Activated CD8-positive, alpha-beta memory T cell treated with anti-CD3 and anti-CD28 coated beads, Interleukin-2, amount 10 ng/mL, durations not matched to agents 7 days and 5 days (primary cell): ENCODE measurements around the gene RABGAP1L. TPM values are rescaled to one million over a fixed set of nuclear protein-coding genes. Genes with fewer than 3 reads are reported as not detected.
A peak's percentile ranks its signal among the peaks of the same experiment; 100 is the strongest.

Experiments used
- ATAC-seq: fragments of 150-1000 bp; cut with Tn5 transposase; one replicate; pipeline ENCODE4 v1.10.0; 2021; ENCODE audit warnings: moderate library complexity
- CTCF ChIA-PET: fragments of 350-600 bp; sonication (Branson Sonifier 250); formaldehyde crosslinking; loops from one replicate; lab custom pipeline; 2021; ENCODE audit warnings: antibody characterized with exemption; lab: Charles Lee
- DNase-seq: peaks from one replicate; pipeline ENCODE4 v3.0.0-alpha.2; 2020
- H3K27ac Mint-ChIP-seq: one replicate; pipeline ENCODE4 v1.8.0; 2021; ENCODE audit warnings: mild to moderate bottlenecking, mixed read lengths
- H3K27me3 Mint-ChIP-seq: one replicate; pipeline ENCODE4 v1.8.0; 2021; ENCODE audit warnings: mixed read lengths
- H3K36me3 Mint-ChIP-seq: one replicate; pipeline ENCODE4 v1.8.0; 2021; ENCODE audit warnings: mild to moderate bottlenecking, mixed read lengths
- H3K4me1 Mint-ChIP-seq: one replicate; pipeline ENCODE4 v1.8.0; 2021; ENCODE audit warnings: mixed read lengths
- H3K4me3 Mint-ChIP-seq: one replicate; pipeline ENCODE4 v1.8.0; 2021; ENCODE audit warnings: mild to moderate bottlenecking, moderate library complexity, mixed read lengths
- H3K9me3 Mint-ChIP-seq: one replicate; pipeline ENCODE4 v1.8.0; 2022; ENCODE audit warnings: low read depth, mixed read lengths
- total RNA-seq, 2 experiments: library from RNA; stranded (reverse); gene quantifications; one replicate each; pipeline ENCODE4 v1.2.3, GENCODE V29; 2021

Gene RABGAP1L
- total RNA-seq, 2 experiments from 2014 or later, result 60.5 to 83.5 TPM

- ATAC-seq (no peak), DNase-seq (no peak)
- peaks cover 6% of the 10 kb centered on the region for H3K36me3 Mint-ChIP-seq
- H3K27me3 Mint-ChIP-seq, result no peaks in the 10 kb centered on the region
- CTCF ChIA-PET, result no interaction called here
- no peaks in the 10 kb centered on the region for H3K9me3 Mint-ChIP-seq
- no peak overlapping the region for H3K4me3 Mint-ChIP-seq
- H3K27ac Mint-ChIP-seq, result no peak overlapping the region
- H3K4me1 Mint-ChIP-seq, result no peaks in the 10 kb centered on the region
Observed at GRCh38 chr1:174358344-174358743, 199.0 kb downstream of the RABGAP1L start.

GRCh38 chr1:174358786-174359453 lies 199.6 kb downstream of the RABGAP1L start:
- H3K27me3 Mint-ChIP-seq, result no peaks in the 10 kb centered on the region
- no peaks in the 10 kb centered on the region for H3K4me1 Mint-ChIP-seq
- CTCF ChIA-PET, result no interaction called here
- H3K4me3 Mint-ChIP-seq, result no peak overlapping the region
- no peak for DNase-seq
- peaks cover 5% of the 10 kb centered on the region for H3K36me3 Mint-ChIP-seq
- no peak overlapping the region for H3K27ac Mint-ChIP-seq
- ATAC-seq, result no peak
- no peaks in the 10 kb centered on the region for H3K9me3 Mint-ChIP-seq

DNA sequence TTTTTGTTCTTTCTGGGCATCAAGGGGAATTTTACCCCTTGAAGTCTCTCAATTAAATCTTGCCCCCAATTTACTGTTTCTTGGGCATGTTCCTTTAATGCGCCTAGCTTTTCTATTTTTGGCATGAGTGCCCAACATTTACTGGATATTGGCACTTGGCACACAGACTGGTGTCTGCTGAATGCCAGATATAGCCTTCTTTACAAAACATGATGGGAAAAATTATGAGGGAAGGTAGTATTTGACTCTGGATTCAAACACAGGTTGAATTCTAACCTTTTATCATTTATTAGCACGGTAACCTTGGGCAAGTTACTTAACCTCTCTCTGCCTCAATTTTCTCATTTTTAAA lies 200.1 kb downstream of the RABGAP1L start:
- CTCF ChIA-PET, result no interaction called here
- H3K9me3 Mint-ChIP-seq, result no peaks in the 10 kb centered on the region
- H3K36me3 Mint-ChIP-seq, result peaks cover 5% of the 10 kb centered on the region
- no peak overlapping the region for H3K4me3 Mint-ChIP-seq
- ATAC-seq (no peak), DNase-seq (no peak)
- no peaks in the 10 kb centered on the region for H3K27me3 Mint-ChIP-seq
- H3K4me1 Mint-ChIP-seq, result no peaks in the 10 kb centered on the region
- no peak overlapping the region for H3K27ac Mint-ChIP-seq

GRCh38 chr1:174364996-174365736 lies 205.8 kb downstream of the RABGAP1L start:
- Mint-ChIP-seq H3K27ac (no peak overlapping the region), H3K9me3 (no peaks in the 10 kb centered on the region), H3K4me1 (no peaks in the 10 kb centered on the region), H3K27me3 (no peaks in the 10 kb centered on the region), H3K36me3 (peaks cover 6% of the 10 kb centered on the region), H3K4me3 (no peak overlapping the region)
- DNase-seq (no peak), ATAC-seq (no peak)
- CTCF ChIA-PET, result no interaction called here

GRCh38 chr1:174366946-174367345 lies 207.6 kb downstream of the RABGAP1L start:
- Mint-ChIP-seq H3K36me3 (peaks cover 6% of the 10 kb centered on the region), H3K27me3 (no peaks in the 10 kb centered on the region), H3K27ac (no peak overlapping the region), H3K9me3 (no peaks in the 10 kb centered on the region), H3K4me1 (no peaks in the 10 kb centered on the region), H3K4me3 (no peak overlapping the region)
- DNase-seq (no peak), ATAC-seq (no peak)
- CTCF ChIA-PET, result no interaction called here

DNA sequence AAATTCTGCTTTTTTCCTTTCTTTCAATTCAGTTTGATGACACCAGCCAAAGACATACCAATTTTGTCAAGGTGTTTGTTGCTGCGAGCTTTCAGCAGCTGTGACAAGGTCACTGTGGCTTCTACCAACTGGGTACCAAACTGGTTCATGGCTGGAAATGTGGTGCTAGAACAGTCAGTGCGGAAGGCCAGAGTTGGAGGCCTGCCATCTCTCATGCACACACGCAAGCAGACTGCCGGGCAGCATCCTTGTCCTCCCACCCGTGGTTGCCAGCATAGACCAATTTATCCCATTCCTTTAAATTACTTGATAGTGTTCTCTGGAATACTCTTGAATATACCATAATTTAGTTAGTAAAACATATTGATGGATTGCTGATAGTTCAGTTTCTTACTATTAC lies 208.6 kb downstream of the RABGAP1L start:
- H3K4me3 Mint-ChIP-seq, result no peak overlapping the region
- H3K27ac Mint-ChIP-seq, result no peak overlapping the region
- no peaks in the 10 kb centered on the region for H3K4me1 Mint-ChIP-seq
- DNase-seq, result no peak
- H3K27me3 Mint-ChIP-seq, result no peaks in the 10 kb centered on the region
- H3K9me3 Mint-ChIP-seq, result no peaks in the 10 kb centered on the region
- ATAC-seq, result no peak
- CTCF ChIA-PET, result no interaction called here
- peaks cover 8% of the 10 kb centered on the region for H3K36me3 Mint-ChIP-seq

DNA sequence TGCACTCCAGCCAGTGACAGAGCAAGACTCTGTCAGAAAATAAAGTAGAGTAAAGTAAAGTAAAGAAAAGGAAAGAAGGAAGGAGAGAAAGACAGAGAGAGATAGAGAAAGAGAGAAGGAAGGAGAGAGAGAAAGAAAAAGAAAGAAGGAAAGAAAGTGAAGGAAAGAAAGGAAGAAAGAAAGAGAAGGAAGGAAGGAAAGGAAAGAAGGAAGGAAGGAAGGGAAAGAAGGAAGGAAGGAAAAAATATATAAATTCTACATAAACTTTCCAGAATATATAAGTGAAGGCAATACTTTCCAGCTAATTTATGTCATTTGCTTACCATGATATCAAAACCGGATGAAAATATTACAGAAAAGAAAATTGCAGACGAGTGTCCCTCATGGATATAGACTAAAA lies 216.7 kb downstream of the RABGAP1L start:
- Mint-ChIP-seq H3K36me3 (peaks cover 12% of the 10 kb centered on the region), H3K4me3 (no peak overlapping the region), H3K27ac (no peak overlapping the region), H3K27me3 (no peaks in the 10 kb centered on the region), H3K9me3 (no peaks in the 10 kb centered on the region), H3K4me1 (no peaks in the 10 kb centered on the region)
- CTCF ChIA-PET, result no interaction called here
- no peak for ATAC-seq
- no peak for DNase-seq

- CTCF ChIA-PET, result no interaction called here
- no peak for DNase-seq
- H3K27ac Mint-ChIP-seq, result no peak overlapping the region
Observed at GRCh38 chr1:174391716-174392115, 232.4 kb downstream of the RABGAP1L start.

DNA sequence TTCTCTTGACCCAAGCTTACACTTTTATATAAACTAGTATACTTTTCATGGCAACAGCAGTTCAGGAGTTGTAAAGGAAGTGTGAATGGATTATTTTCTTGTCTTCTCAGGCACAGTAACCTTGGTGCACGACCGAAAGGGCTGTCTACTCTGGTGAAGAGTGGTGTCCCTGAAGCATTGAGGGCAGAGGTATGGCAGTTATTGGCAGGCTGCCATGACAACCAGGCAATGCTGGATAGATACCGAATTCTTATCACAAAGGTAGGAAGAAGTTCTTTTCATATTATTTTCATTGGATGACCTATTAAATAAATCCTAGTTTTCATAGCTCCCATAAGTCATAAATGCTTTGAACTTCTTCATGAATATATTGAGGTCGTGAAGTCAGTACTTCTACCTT lies 234.6 kb downstream of the RABGAP1L start:
- ATAC-seq, result no peak
- no peak for DNase-seq
- Mint-ChIP-seq H3K27me3 (no peaks in the 10 kb centered on the region), H3K4me3 (no peak overlapping the region), H3K36me3 (peaks cover 31% of the 10 kb centered on the region), H3K9me3 (no peaks in the 10 kb centered on the region), H3K27ac (no peak overlapping the region), H3K4me1 (peaks cover 20% of the 10 kb centered on the region)
- CTCF ChIA-PET, result no interaction called here

More at GRCh38 chr1:174391716-174392115, 232.4 kb downstream of the RABGAP1L start:
- peaks cover 1% of the 10 kb centered on the region for H3K4me1 Mint-ChIP-seq
- H3K27me3 Mint-ChIP-seq, result no peaks in the 10 kb centered on the region
- peaks cover 21% of the 10 kb centered on the region for H3K36me3 Mint-ChIP-seq
- ATAC-seq, result no peak
- H3K9me3 Mint-ChIP-seq, result no peaks in the 10 kb centered on the region
- no peak overlapping the region for H3K4me3 Mint-ChIP-seq

GRCh38 chr1:174397261-174397660 lies 237.9 kb downstream of the RABGAP1L start:
- ATAC-seq (peak; percentile 20), DNase-seq (peak; percentile 49)
- H3K4me3 Mint-ChIP-seq, result no peak overlapping the region
- H3K36me3 Mint-ChIP-seq, result peaks cover 36% of the 10 kb centered on the region
- no peak overlapping the region for H3K27ac Mint-ChIP-seq
- H3K27me3 Mint-ChIP-seq, result no peaks in the 10 kb centered on the region
- peaks cover 20% of the 10 kb centered on the region for H3K4me1 Mint-ChIP-seq
- CTCF ChIA-PET, result no interaction called here
- no peaks in the 10 kb centered on the region for H3K9me3 Mint-ChIP-seq

GRCh38 chr1:174398246-174398645 lies 238.9 kb downstream of the RABGAP1L start:
- Mint-ChIP-seq H3K27me3 (no peaks in the 10 kb centered on the region), H3K27ac (no peak overlapping the region), H3K9me3 (no peaks in the 10 kb centered on the region), H3K36me3 (peaks cover 34% of the 10 kb centered on the region), H3K4me3 (no peak overlapping the region), H3K4me1 (peaks cover 20% of the 10 kb centered on the region)
- DNase-seq (peak; percentile 48), ATAC-seq (no peak)
- CTCF ChIA-PET, result no interaction called here

DNA sequence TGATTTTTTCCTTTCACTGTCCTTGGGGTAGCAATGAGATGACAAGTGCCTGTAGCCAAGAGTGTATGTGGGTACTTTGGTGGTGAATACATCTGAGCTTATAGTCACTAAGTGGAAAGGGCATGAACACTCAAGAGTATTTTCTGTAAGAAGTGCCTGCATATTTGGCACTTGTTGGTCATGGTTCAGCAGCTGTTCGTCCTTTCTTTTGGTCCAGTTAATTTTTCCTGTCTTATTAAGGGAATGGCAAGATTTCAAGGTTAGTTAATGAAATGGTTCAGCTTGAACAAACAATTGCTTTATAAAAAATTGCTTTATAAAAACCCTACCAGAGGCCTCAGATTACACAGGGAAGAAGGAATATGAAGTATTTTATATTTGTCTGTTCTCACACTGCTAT lies 239.9 kb downstream of the RABGAP1L start:
- DNase-seq, result no peak
- Mint-ChIP-seq H3K27ac (no peak overlapping the region), H3K36me3 (peaks cover 27% of the 10 kb centered on the region), H3K4me1 (peaks cover 20% of the 10 kb centered on the region), H3K9me3 (no peaks in the 10 kb centered on the region), H3K27me3 (no peaks in the 10 kb centered on the region), H3K4me3 (no peak overlapping the region)
- CTCF ChIA-PET, result no interaction called here
- no peak for ATAC-seq

GRCh38 chr1:174401075-174401474 lies 241.8 kb downstream of the RABGAP1L start:
- H3K4me3 Mint-ChIP-seq, result no peak overlapping the region
- H3K4me1 Mint-ChIP-seq, result peaks cover 20% of the 10 kb centered on the region
- H3K9me3 Mint-ChIP-seq, result no peaks in the 10 kb centered on the region
- H3K27ac Mint-ChIP-seq, result no peak overlapping the region
- DNase-seq, result no peak
- H3K27me3 Mint-ChIP-seq, result no peaks in the 10 kb centered on the region
- H3K36me3 Mint-ChIP-seq, result peaks cover 22% of the 10 kb centered on the region
- no peak for ATAC-seq
- CTCF ChIA-PET, result no interaction called here

- no peaks in the 10 kb centered on the region for H3K27me3 Mint-ChIP-seq
- no peak for ATAC-seq
- peaks cover 7% of the 10 kb centered on the region for H3K36me3 Mint-ChIP-seq
- no peak for DNase-seq
- no peaks in the 10 kb centered on the region for H3K9me3 Mint-ChIP-seq
- H3K27ac Mint-ChIP-seq, result no peak overlapping the region
- CTCF ChIA-PET, result no interaction called here
- H3K4me1 Mint-ChIP-seq, result no peaks in the 10 kb centered on the region
- H3K4me3 Mint-ChIP-seq, result no peak overlapping the region
Observed at GRCh38 chr1:174405219-174405618, 245.9 kb downstream of the RABGAP1L start.
